ENCODE measurements around the gene FLYWCH1. TPM values are rescaled to one million over a fixed set of nuclear protein-coding genes. Genes with fewer than 3 reads are reported as not detected.
A peak's percentile ranks its signal among the peaks of the same experiment; 100 is the strongest.

The FLYWCH1 gene
- total RNA-seq, 2 experiments from 2014 or later: 26.1 to 61.9 TPM

- POLR2A ChIA-PET: no interaction called here
- Histone ChIP-seq H3K79me2 (ENCODE audit: insufficient read depth, low read depth, low read length) (no peaks in the 10 kb centered on the region; the same call in 1 of the 2 replicates), H3K9me2 (ENCODE audit: insufficient read depth, low read length) (no peaks in the 10 kb centered on the region), H3K36me3 (ENCODE audit: insufficient read depth, low read length) (peaks cover 54% of the 10 kb centered on the region), H3K4me2 (ENCODE audit: low read length) (peak overlapping the region; percentile 74), H2AFZ (ENCODE audit: low read length) (no peak overlapping the region), H3K27ac (ENCODE audit: low read depth, low read length, poor library complexity, severe bottlenecking) (peak overlapping the region; percentile 64), H3K9me3 (ENCODE audit: low read length) (no peaks in the 10 kb centered on the region), H3K4me3 (ENCODE audit: low read depth, low read length, poor library complexity, severe bottlenecking) (peak overlapping the region; percentile 99), H3K4me1 (ENCODE audit: insufficient read depth, low read length, poor library complexity, severe bottlenecking) (peaks cover 42% of the 10 kb centered on the region), H4K20me1 (ENCODE audit: insufficient read depth, low read length) (peaks cover 6% of the 10 kb centered on the region; the same call in 1 of the 2 replicates)
- CTCF ChIA-PET (ENCODE audit: unreplicated experiment): no interaction called here
- TF ChIP-seq EZH2phosphoT487 (IDR thresholded peaks at IDR 0.05; ENCODE audit: borderline replicate concordance, low read depth, low read length): no peak
- TF ChIP-seq, protein P1, sequence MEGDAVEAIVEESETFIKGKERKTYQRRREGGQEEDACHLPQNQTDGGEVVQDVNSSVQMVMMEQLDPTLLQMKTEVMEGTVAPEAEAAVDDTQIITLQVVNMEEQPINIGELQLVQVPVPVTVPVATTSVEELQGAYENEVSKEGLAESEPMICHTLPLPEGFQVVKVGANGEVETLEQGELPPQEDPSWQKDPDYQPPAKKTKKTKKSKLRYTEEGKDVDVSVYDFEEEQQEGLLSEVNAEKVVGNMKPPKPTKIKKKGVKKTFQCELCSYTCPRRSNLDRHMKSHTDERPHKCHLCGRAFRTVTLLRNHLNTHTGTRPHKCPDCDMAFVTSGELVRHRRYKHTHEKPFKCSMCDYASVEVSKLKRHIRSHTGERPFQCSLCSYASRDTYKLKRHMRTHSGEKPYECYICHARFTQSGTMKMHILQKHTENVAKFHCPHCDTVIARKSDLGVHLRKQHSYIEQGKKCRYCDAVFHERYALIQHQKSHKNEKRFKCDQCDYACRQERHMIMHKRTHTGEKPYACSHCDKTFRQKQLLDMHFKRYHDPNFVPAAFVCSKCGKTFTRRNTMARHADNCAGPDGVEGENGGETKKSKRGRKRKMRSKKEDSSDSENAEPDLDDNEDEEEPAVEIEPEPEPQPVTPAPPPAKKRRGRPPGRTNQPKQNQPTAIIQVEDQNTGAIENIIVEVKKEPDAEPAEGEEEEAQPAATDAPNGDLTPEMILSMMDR (conservative IDR thresholded peaks at IDR 0.05; ENCODE audit: low read length): no peak
- intact Hi-C loops (cut with micrococcal nuclease; ENCODE audit: unreplicated experiment): no loop called here
- TSS peak; percentile 50 for BruUV-seq (replicated peaks)
- DNase-seq (ENCODE audit: low spot score): no peak
Observed at GRCh38 chr16:2970563-2970962, 58.8 kb downstream of the FLYWCH1 start.

- Histone ChIP-seq H3K4me2 (ENCODE audit: low read length) (peak overlapping the region; percentile 74), H4K20me1 (ENCODE audit: insufficient read depth, low read length) (peaks cover 6% of the 10 kb centered on the region; the same call in 1 of the 2 replicates), H3K9me2 (ENCODE audit: insufficient read depth, low read length) (no peaks in the 10 kb centered on the region), H3K27ac (ENCODE audit: low read depth, low read length, poor library complexity, severe bottlenecking) (no peak overlapping the region), H2AFZ (ENCODE audit: low read length) (no peak overlapping the region), H3K4me3 (ENCODE audit: low read depth, low read length, poor library complexity, severe bottlenecking) (peak overlapping the region; percentile 99), H3K4me1 (ENCODE audit: insufficient read depth, low read length, poor library complexity, severe bottlenecking) (peaks cover 35% of the 10 kb centered on the region), H3K79me2 (ENCODE audit: insufficient read depth, low read depth, low read length) (no peaks in the 10 kb centered on the region; the same call in 1 of the 2 replicates), H3K9me3 (ENCODE audit: low read length) (no peaks in the 10 kb centered on the region), H3K36me3 (ENCODE audit: insufficient read depth, low read length) (peaks cover 62% of the 10 kb centered on the region)
- ChIA-PET CTCF (ENCODE audit: unreplicated experiment) (interaction anchor here (0.6 kb wide), 1 partner anchor 12 kb away, joined by 3 read pairs; no protein-coding TSS in a partner anchor), POLR2A (interaction anchor here (1.0 kb wide), 1 partner anchor 26 kb away, joined by 3 read pairs; no protein-coding TSS in a partner anchor)
- intact Hi-C loops (cut with micrococcal nuclease; ENCODE audit: unreplicated experiment): no loop called here
- no TSS peak for BruUV-seq (replicated peaks)
- DNase-seq (ENCODE audit: low spot score): no peak
- TF ChIP-seq, protein P1 (conservative IDR thresholded peaks at IDR 0.05; ENCODE audit: low read length): peak; percentile 41; the same call in 1 of the 2 replicates
- TF ChIP-seq EZH2phosphoT487 (IDR thresholded peaks at IDR 0.05; ENCODE audit: borderline replicate concordance, low read depth, low read length): no peak
Observed at GRCh38 chr16:2971134-2971984, 59.6 kb downstream of the FLYWCH1 start.

Measured in OCI-LY7 (cell line).